HUES6 (cell line): ENCODE results near the gene ADA.

Experiments used
- H3K27ac ChIP-seq: 2 replicates; pipeline ENCODE4 v1.7.0; 2013; ENCODE audit warnings: low read depth, mild to moderate bottlenecking, low read length, inconsistent platforms
- H3K27me3 ChIP-seq: 2 replicates; pipeline ENCODE4 v1.6.1; 2013; ENCODE audit warnings: low read length; ENCODE audit not compliant: control insufficient read depth, insufficient read depth
- H3K36me3 ChIP-seq: 2 replicates; pipeline ENCODE4 v1.6.1; 2013; ENCODE audit warnings: low read length; ENCODE audit not compliant: control insufficient read depth, insufficient read depth
- H3K4me1 ChIP-seq: 2 replicates; pipeline ENCODE4 v1.6.1; 2013; ENCODE audit warnings: low read length; ENCODE audit not compliant: control insufficient read depth, insufficient read depth
- H3K4me3 ChIP-seq: 2 replicates; pipeline ENCODE4 v1.5.1; 2013; ENCODE audit warnings: low read depth, low read length
- H3K9ac ChIP-seq: one replicate; pipeline ENCODE4 v1.6.1; 2013; ENCODE audit warnings: mild to moderate bottlenecking, low read length
- H3K9me3 ChIP-seq: 2 replicates; pipeline ENCODE4 v1.6.1; 2013; ENCODE audit warnings: low read depth, low read length; ENCODE audit not compliant: control insufficient read depth, insufficient read depth

ADA gene

GRCh38 chr20:44614525-44614924, 37.0 kb downstream of the ADA start:
- Histone ChIP-seq H3K27ac (no peak overlapping the region), H3K27me3 (peaks cover 35% of the 10 kb centered on the region), H3K9me3 (no peaks in the 10 kb centered on the region), H3K36me3 (peaks cover 16% of the 10 kb centered on the region; the same call in 1 of the 2 replicates), H3K4me3 (no peak overlapping the region), H3K9ac (no peak overlapping the region), H3K4me1 (peaks cover 41% of the 10 kb centered on the region)

- H3K4me3 ChIP-seq: no peak overlapping the region
- H3K36me3 ChIP-seq: peaks cover 9% of the 10 kb centered on the region; the same call in 1 of the 2 replicates
- H3K4me1 ChIP-seq: peaks cover 45% of the 10 kb centered on the region
- H3K9me3 ChIP-seq: no peaks in the 10 kb centered on the region
- no peak overlapping the region for H3K27ac ChIP-seq
- peaks cover 25% of the 10 kb centered on the region for H3K27me3 ChIP-seq
- no peak overlapping the region for H3K9ac ChIP-seq
These were observed 37.9 kb downstream of the ADA start for GRCh38 chr20:44613575-44613974.

GRCh38 chr20:44610313-44610962, 41.1 kb downstream of the ADA start:
- 0 out of 2 replicates have a peak, but pooled peaks cover under 1% of the 10 kb centered on the region for H3K27me3 ChIP-seq
- peaks cover 19% of the 10 kb centered on the region for H3K4me1 ChIP-seq
- H3K36me3 ChIP-seq: peaks cover 6% of the 10 kb centered on the region; the same call in 1 of the 2 replicates
- no peak overlapping the region for H3K9ac ChIP-seq
- no peaks in the 10 kb centered on the region for H3K9me3 ChIP-seq
- no peak overlapping the region for H3K27ac ChIP-seq
- no peak overlapping the region for H3K4me3 ChIP-seq

DNA sequence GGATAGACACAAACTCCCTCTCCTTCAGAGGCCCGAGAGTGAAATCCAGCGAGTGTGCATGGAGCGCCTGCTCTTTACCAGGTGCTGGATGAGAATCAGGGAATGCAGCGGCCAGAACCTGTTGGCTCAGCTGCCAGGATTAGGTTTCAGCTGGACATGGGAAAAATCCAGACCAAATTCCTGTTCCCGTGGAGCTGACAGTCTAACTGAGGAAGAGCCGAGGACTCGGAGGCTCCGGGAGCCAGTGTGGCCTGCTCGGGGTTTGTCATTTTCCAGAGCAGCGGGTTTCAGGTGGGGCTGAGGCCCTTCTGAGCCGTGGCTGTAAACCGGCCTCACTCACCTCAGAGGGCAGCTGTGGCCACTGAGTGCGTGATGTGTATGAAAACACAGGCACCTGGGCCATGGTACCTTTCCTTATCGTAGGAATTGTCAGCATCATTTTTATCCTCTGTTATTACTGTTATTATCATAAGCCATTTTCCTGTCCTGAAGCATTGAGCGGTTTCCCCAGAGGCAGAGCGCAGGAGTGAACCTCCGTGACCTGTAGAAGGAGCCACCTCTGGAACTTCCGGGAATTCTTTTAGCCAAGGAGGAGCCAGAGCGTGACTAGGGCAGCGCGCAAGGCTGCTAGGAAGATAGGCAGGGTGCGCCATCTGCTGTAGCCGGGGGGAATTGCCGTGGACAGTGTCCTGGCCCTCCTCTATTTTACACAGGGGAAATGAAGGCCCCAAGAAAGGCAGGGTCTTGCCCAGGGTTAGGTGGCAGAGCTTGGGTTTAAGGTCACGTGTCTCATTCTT, 41.8 kb downstream of the ADA start:
- H3K9ac ChIP-seq: peak overlapping the region; percentile 14
- peaks cover 6% of the 10 kb centered on the region; the same call in 1 of the 2 replicates for H3K36me3 ChIP-seq
- H3K27ac ChIP-seq: no peak overlapping the region
- H3K27me3 ChIP-seq: no peaks in the 10 kb centered on the region
- H3K9me3 ChIP-seq: no peaks in the 10 kb centered on the region
- peak overlapping the region; percentile 31 for H3K4me3 ChIP-seq
- peaks cover 12% of the 10 kb centered on the region for H3K4me1 ChIP-seq

- Histone ChIP-seq H3K4me1 (peaks cover 10% of the 10 kb centered on the region), H3K9me3 (no peaks in the 10 kb centered on the region), H3K27ac (no peak overlapping the region), H3K36me3 (no peaks in the 10 kb centered on the region), H3K4me3 (no peak overlapping the region), H3K9ac (peak overlapping the region; percentile 14), H3K27me3 (no peaks in the 10 kb centered on the region)
These were observed 42.4 kb downstream of the ADA start for GRCh38 chr20:44609006-44609515.

- Histone ChIP-seq H3K9ac (no peak overlapping the region), H3K27ac (no peak overlapping the region), H3K36me3 (no peaks in the 10 kb centered on the region), H3K4me3 (no peak overlapping the region), H3K27me3 (no peaks in the 10 kb centered on the region), H3K4me1 (peaks cover 10% of the 10 kb centered on the region), H3K9me3 (no peaks in the 10 kb centered on the region)
These were observed 44.6 kb downstream of the ADA start for GRCh38 chr20:44606725-44607441.

- H3K4me3 ChIP-seq: no peak overlapping the region
- no peaks in the 10 kb centered on the region for H3K9me3 ChIP-seq
- H3K36me3 ChIP-seq: no peaks in the 10 kb centered on the region
- H3K27ac ChIP-seq: no peak overlapping the region
- no peaks in the 10 kb centered on the region for H3K27me3 ChIP-seq
- no peak overlapping the region for H3K9ac ChIP-seq
- H3K4me1 ChIP-seq: peaks cover 6% of the 10 kb centered on the region
These were observed 48.2 kb downstream of the ADA start for GRCh38 chr20:44603327-44603726.

DNA sequence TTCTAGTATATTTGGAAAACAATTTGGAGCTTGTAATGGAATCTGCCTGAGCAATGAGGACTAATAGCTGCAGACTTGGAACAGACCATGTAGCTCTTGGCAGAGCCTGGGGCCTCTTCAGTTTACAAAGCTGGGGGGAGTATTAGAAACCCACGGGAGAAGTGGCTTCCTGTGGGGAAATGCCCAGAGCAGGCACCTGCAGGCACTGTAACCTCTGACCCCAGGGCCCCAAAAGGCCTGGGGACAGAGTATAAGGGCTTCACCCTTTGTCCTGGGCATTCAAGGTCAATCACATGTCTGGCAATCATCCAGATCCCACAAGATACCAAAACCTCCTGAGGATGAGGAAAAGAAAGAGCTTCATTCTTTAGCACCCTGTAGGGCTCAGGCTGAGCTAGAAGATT, 49.7 kb downstream of the ADA start:
- Histone ChIP-seq H3K9ac (no peak overlapping the region), H3K9me3 (no peaks in the 10 kb centered on the region), H3K4me1 (peaks cover 20% of the 10 kb centered on the region), H3K27me3 (no peaks in the 10 kb centered on the region), H3K4me3 (no peak overlapping the region), H3K27ac (no peak overlapping the region), H3K36me3 (no peaks in the 10 kb centered on the region)

GRCh38 chr20:44601236-44601671, 50.2 kb downstream of the ADA start:
- H3K9ac ChIP-seq: no peak overlapping the region
- H3K36me3 ChIP-seq: no peaks in the 10 kb centered on the region
- no peaks in the 10 kb centered on the region for H3K27me3 ChIP-seq
- peaks cover 25% of the 10 kb centered on the region for H3K4me1 ChIP-seq
- no peak overlapping the region for H3K4me3 ChIP-seq
- H3K27ac ChIP-seq: no peak overlapping the region
- no peaks in the 10 kb centered on the region for H3K9me3 ChIP-seq

- H3K27me3 ChIP-seq: no peaks in the 10 kb centered on the region
- H3K4me3 ChIP-seq: no peak overlapping the region
- no peaks in the 10 kb centered on the region for H3K9me3 ChIP-seq
- H3K9ac ChIP-seq: no peak overlapping the region
- H3K4me1 ChIP-seq: peaks cover 29% of the 10 kb centered on the region
- H3K27ac ChIP-seq: no peak overlapping the region
- no peaks in the 10 kb centered on the region for H3K36me3 ChIP-seq
These were observed 50.7 kb downstream of the ADA start for GRCh38 chr20:44600758-44601201.
